ENCODE measurements around the gene GRIA1. TPM values are rescaled to one million over a fixed set of nuclear protein-coding genes. Genes with fewer than 3 reads are reported as not detected.

Gene GRIA1
- total and polyA plus RNA-seq, 10 of the 15 experiments (the other 5 are each of a cell fraction or from before 2014, with no cell fraction given), result 0.04 to 0.18 (median 0.04) TPM; not detected in 7

DNA sequence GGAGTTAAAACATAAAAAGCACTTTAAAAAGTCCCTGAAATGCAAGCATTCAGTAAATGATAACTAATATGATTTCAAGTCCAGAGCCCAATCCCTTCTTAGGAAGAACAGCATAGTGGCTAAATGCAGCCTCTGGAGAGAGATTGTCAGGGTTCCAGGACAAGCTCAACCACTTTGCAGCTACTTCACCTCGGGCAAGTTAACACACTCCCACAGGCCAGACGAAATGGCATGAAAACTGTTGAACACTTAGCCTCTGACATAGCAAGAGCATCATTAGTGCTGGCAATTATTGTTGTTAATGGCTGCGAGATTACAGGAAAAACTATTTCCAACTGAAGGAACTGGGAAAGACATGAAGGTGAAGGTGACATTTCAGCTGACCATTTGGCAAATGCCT is 205.8 kb downstream of the GRIA1 start:
- no peak overlapping the region for H3K4me2 ChIP-seq (ENCODE audit: control insufficient read depth, insufficient read depth)
- DNase-seq (ENCODE audit: low read depth, low spot score) (no peak), FAIRE-seq (no peak), ATAC-seq (no peak)
- H3K79me2 ChIP-seq (ENCODE audit: control insufficient read depth, insufficient read depth, low read length), result no peaks in the 10 kb centered on the region
- H2AFZ ChIP-seq (ENCODE audit: control insufficient read depth, low read depth, low read length), result no peak overlapping the region
- ChIA-PET POLR2A (no interaction called here), RAD21 (ENCODE audit: unreplicated experiment) (no interaction called here), CTCF (no interaction called here), SMC1A (ENCODE audit: uncharacterized antibody, unreplicated experiment) (no interaction called here)
- no peaks in the 10 kb centered on the region for H3K36me3 ChIP-seq (ENCODE audit: control insufficient read depth in 2 of 2, insufficient read depth in 2 of 2, low read length in 1 of 2)
- TF ChIP-seq RCOR1 (conservative IDR thresholded peaks at IDR 0.05; ENCODE audit: low read depth, low read length) (no peak), TAF1 (IDR thresholded peaks at IDR 0.05; ENCODE audit: borderline replicate concordance, low read depth, low read length) (no peak), BMI1 (IDR thresholded peaks at IDR 0.05; ENCODE audit: borderline replicate concordance) (no peak), NKRF (conservative IDR thresholded peaks at IDR 0.05) (no peak), WRNIP1 (IDR thresholded peaks at IDR 0.05; ENCODE audit: borderline replicate concordance, low read depth, low read length) (no peak), CHD1 (IDR thresholded peaks at IDR 0.05; ENCODE audit: low read depth, low read length) (no peak), NR2C1 (IDR thresholded peaks at IDR 0.05) (no peak), ATF2 (IDR thresholded peaks at IDR 0.05; ENCODE audit: low read length) (no peak), BHLHE40 (IDR thresholded peaks at IDR 0.05; ENCODE audit: borderline replicate concordance in 1 of 2, low read depth in 2 of 2, low read length in 1 of 2) (no peak), CBX3 (IDR thresholded peaks at IDR 0.05; ENCODE audit: borderline replicate concordance, low read depth) (no peak), KLF5 (IDR thresholded peaks at IDR 0.05; ENCODE audit: partially characterized antibody) (no peak), ASH2L (IDR thresholded peaks at IDR 0.05; ENCODE audit: borderline replicate concordance, low read depth) (no peak), SMARCA5 (IDR thresholded peaks at IDR 0.05) (no peak), PAX8 (IDR thresholded peaks at IDR 0.05) (no peak)
- TF ChIP-seq, protein P1, sequence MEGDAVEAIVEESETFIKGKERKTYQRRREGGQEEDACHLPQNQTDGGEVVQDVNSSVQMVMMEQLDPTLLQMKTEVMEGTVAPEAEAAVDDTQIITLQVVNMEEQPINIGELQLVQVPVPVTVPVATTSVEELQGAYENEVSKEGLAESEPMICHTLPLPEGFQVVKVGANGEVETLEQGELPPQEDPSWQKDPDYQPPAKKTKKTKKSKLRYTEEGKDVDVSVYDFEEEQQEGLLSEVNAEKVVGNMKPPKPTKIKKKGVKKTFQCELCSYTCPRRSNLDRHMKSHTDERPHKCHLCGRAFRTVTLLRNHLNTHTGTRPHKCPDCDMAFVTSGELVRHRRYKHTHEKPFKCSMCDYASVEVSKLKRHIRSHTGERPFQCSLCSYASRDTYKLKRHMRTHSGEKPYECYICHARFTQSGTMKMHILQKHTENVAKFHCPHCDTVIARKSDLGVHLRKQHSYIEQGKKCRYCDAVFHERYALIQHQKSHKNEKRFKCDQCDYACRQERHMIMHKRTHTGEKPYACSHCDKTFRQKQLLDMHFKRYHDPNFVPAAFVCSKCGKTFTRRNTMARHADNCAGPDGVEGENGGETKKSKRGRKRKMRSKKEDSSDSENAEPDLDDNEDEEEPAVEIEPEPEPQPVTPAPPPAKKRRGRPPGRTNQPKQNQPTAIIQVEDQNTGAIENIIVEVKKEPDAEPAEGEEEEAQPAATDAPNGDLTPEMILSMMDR (IDR thresholded peaks at IDR 0.05 in 2 of 3, conservative IDR thresholded peaks at IDR 0.05 in 1 of 3; ENCODE audit: control insufficient read depth in 2 of 3, extremely low read depth in 1 of 3, insufficient read depth in 1 of 3, low read depth in 3 of 3, low read length in 3 of 3), result no peak
- TF ChIP-seq, protein P2, sequence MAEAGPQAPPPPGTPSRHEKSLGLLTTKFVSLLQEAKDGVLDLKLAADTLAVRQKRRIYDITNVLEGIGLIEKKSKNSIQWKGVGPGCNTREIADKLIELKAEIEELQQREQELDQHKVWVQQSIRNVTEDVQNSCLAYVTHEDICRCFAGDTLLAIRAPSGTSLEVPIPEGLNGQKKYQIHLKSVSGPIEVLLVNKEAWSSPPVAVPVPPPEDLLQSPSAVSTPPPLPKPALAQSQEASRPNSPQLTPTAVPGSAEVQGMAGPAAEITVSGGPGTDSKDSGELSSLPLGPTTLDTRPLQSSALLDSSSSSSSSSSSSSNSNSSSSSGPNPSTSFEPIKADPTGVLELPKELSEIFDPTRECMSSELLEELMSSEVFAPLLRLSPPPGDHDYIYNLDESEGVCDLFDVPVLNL (IDR thresholded peaks at IDR 0.05; ENCODE audit: low read depth, low read length), result no peak
- TF ChIP-seq, protein P3, sequence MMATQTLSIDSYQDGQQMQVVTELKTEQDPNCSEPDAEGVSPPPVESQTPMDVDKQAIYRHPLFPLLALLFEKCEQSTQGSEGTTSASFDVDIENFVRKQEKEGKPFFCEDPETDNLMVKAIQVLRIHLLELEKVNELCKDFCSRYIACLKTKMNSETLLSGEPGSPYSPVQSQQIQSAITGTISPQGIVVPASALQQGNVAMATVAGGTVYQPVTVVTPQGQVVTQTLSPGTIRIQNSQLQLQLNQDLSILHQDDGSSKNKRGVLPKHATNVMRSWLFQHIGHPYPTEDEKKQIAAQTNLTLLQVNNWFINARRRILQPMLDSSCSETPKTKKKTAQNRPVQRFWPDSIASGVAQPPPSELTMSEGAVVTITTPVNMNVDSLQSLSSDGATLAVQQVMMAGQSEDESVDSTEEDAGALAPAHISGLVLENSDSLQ (IDR thresholded peaks at IDR 0.05), result no peak
- H3K4me3 ChIP-seq, result no peak overlapping the region
- in situ Hi-C loops (cut with MboI) (no loop called here), intact Hi-C loops (cut with micrococcal nuclease; ENCODE audit: unreplicated experiment) (no loop called here)
- no peak overlapping the region for H3K9ac ChIP-seq (ENCODE audit: control insufficient read depth, insufficient read depth, low read length)
- no peaks in the 10 kb centered on the region for H4K20me1 ChIP-seq (ENCODE audit: control insufficient read depth, insufficient read depth)
- H3K9me3 ChIP-seq (replicated peaks; ENCODE audit: control insufficient read depth, insufficient read depth, low read length), result no peaks in the 10 kb centered on the region
- H3K27ac ChIP-seq (ENCODE audit: control insufficient read depth, insufficient read depth), result no peak overlapping the region
- WGBS (ENCODE audit: insufficient coverage, insufficient replicate concordance, low lambda C conversion rate, missing lambda C conversion rate), result 2% methylated on average over 3 of the region's 3 CpGs
- BruUV-seq (replicated peaks), result no TSS peak
- no peaks in the 10 kb centered on the region for H3K4me1 ChIP-seq (ENCODE audit: control insufficient read depth, insufficient read depth, low read length)
- H3K27me3 ChIP-seq (replicated peaks in 1 of 2; ENCODE audit: control insufficient read depth in 2 of 2, insufficient read depth in 2 of 2, low read length in 1 of 2), result 0 out of 4 replicates have a peak, but pooled peaks cover 0 to 2% of the 10 kb centered on the region in 2 experiments

Data from GM12878 (cell line).